Right atrium auricular region (tissue), 2 donors: Measurements from ENCODE around the gene GTF2H4. TPM values are rescaled to one million over a fixed set of nuclear protein-coding genes. Genes with fewer than 3 reads are reported as not detected.
A peak's percentile ranks its signal among the peaks of the same experiment; 100 is the strongest.
"Not testable (repeated sequence)": the region's sequence is repeated elsewhere in the genome, so short reads cannot be mapped to it uniquely, and the experiment has no call there.

ENCODE experiments used
- DNase-seq: peaks from one replicate; pipeline ENCODE4 v3.0.0-alpha.2; 2019; ENCODE audit warnings: low spot score
- H3K27ac ChIP-seq, 2 donors: fragments of 200-600 bp; sonication (generic); 1 replicate in 1 of 2; 2 replicates in 1 of 2; pipeline ENCODE4 v1.5.1; 2016 to 2019
- H3K27me3 ChIP-seq, 2 donors: fragments of 200-600 bp; sonication (generic); one replicate each; pipeline versions ENCODE4 v1.5.1 to v1.6.0; 2017 to 2019
- H3K36me3 ChIP-seq: fragments of 200-600 bp; sonication (generic); one replicate; pipeline ENCODE4 v1.5.1; 2016
- H3K4me1 ChIP-seq, 2 donors: fragments of 200-600 bp; sonication (generic); one replicate each; pipeline versions ENCODE4 v1.5.1 to v1.6.0; 2017 to 2019
- H3K4me3 ChIP-seq, 2 donors: fragments of 200-600 bp; sonication (generic); 1 replicate in 1 of 2; 2 replicates in 1 of 2; pipeline ENCODE4 v1.5.1; 2017 to 2019; ENCODE audit warnings: mild to moderate bottlenecking in 1 of 2, moderate library complexity in 1 of 2
- H3K9me3 ChIP-seq, 2 donors: fragments of 200-600 bp; sonication (generic); one replicate each; pipeline ENCODE4 v1.5.1; 2019
- CTCF ChIP-seq, 2 donors: fragments of 200-600 bp; sonication (generic); IDR thresholded peaks; one replicate each; pipeline ENCODE4 v1.5.1; 2019; ENCODE audit warnings: antibody characterized with exemption in 2 of 2
- total RNA-seq, 2 donors: library from RNA; depleted of rRNA; stranded (reverse); fragments of >200 nt; gene quantifications; one replicate each; pipeline ENCODE4 v1.1.0, GENCODE V29; 2016

GTF2H4 gene
- total RNA-seq = 1 to 10 TPM; 3.6 to 4.0 TPM

GRCh38 chr6:30907758-30908591 is at the start of gene GTF2H4:
GTF2H4 (plus strand) TSS chr6:30908207.
- no peak for TF ChIP-seq CTCF (IDR thresholded peaks at IDR 0.05)
- H3K36me3 ChIP-seq = peaks cover 28% of the 10 kb centered on the region
- H3K27ac ChIP-seq = peak within 1 kb of the TSS; percentile 25 to 65
- DNase-seq = peak; percentile 97
- peak within 1 kb of the TSS; percentile 58 to 84 for H3K4me3 ChIP-seq
- no peaks in the 10 kb centered on the region for H3K27me3 ChIP-seq
- H3K4me1 ChIP-seq = peaks cover 0 to 12% of the 10 kb centered on the region in 2 donors
- H3K9me3 ChIP-seq = no peaks in the 10 kb centered on the region

GRCh38 chr6:30859726-30860125 is 48.3 kb upstream of the GTF2H4 start:
- not testable (repeated sequence) for H3K9me3 ChIP-seq, H3K27me3 ChIP-seq, DNase-seq, H3K36me3 ChIP-seq, H3K4me3 ChIP-seq, H3K4me1 ChIP-seq, H3K27ac ChIP-seq

- Histone ChIP-seq H3K4me3 (no peak overlapping the region), H3K9me3 (no peaks in the 10 kb centered on the region), H3K36me3 (no peaks in the 10 kb centered on the region), H3K4me1 (no peaks in the 10 kb centered on the region), H3K27ac (no peak overlapping the region), H3K27me3 (no peaks in the 10 kb centered on the region)
- DNase-seq = no peak
- no peak for TF ChIP-seq CTCF (IDR thresholded peaks at IDR 0.05)
Observed at GRCh38 chr6:30861257-30862048, 46.6 kb upstream of the GTF2H4 start.

GRCh38 chr6:30862156-30862875 is 45.7 kb upstream of the GTF2H4 start:
- Histone ChIP-seq H3K9me3 (no peaks in the 10 kb centered on the region), H3K36me3 (no peaks in the 10 kb centered on the region), H3K4me1 (no peaks in the 10 kb centered on the region), H3K27ac (no peak overlapping the region), H3K27me3 (no peaks in the 10 kb centered on the region), H3K4me3 (no peak overlapping the region)
- no peak for DNase-seq
- TF ChIP-seq CTCF (IDR thresholded peaks at IDR 0.05) = no peak

- no peak overlapping the region for H3K27ac ChIP-seq
- H3K9me3 ChIP-seq = peaks cover 0 to 15% of the 10 kb centered on the region in 2 donors
- H3K4me1 ChIP-seq = no peaks in the 10 kb centered on the region
- no peak for TF ChIP-seq CTCF (IDR thresholded peaks at IDR 0.05)
- no peak for DNase-seq
- H3K27me3 ChIP-seq = no peaks in the 10 kb centered on the region
- no peak overlapping the region for H3K4me3 ChIP-seq
- no peaks in the 10 kb centered on the region for H3K36me3 ChIP-seq
Observed at GRCh38 chr6:30864325-30864724, 43.7 kb upstream of the GTF2H4 start.

- not testable (repeated sequence) for H3K36me3 ChIP-seq, H3K27ac ChIP-seq, H3K27me3 ChIP-seq, H3K4me3 ChIP-seq, H3K4me1 ChIP-seq, DNase-seq
- H3K9me3 ChIP-seq = peaks cover 0 to 23% of the 10 kb centered on the region in 2 donors
Observed at GRCh38 chr6:30869241-30869749, 38.7 kb upstream of the GTF2H4 start.
